Heart left ventricle (tissue), 16 donors: ENCODE data around the gene LRRC3. TPM values are rescaled to one million over a fixed set of nuclear protein-coding genes. Genes with fewer than 3 reads are reported as not detected.
A peak's percentile ranks its signal among the peaks of the same experiment; 100 is the strongest.

ENCODE experiments used
- ATAC-seq, 4 donors: fragments of 200-7000 bp; cut with Tn5 transposase; one replicate each; pipeline ENCODE4 v1.9.1; 2020 to 2022; ENCODE audit warnings: moderate library complexity in 4 of 4, mild to moderate bottlenecking in 3 of 4, moderate number of reproducible peaks in 1 of 4
- DNase-seq, 5 donors: peaks; one replicate each; pipeline ENCODE4 v3.0.0-alpha.2; 2020
- H3K27ac ChIP-seq, 12 donors: fragments of 200-600 bp; sonication (generic) in 4 of 12; one replicate each; pipeline versions ENCODE4 v1.5.0 to v1.8.0; 2016 to 2022; ENCODE audit warnings: mild to moderate bottlenecking in 2 of 12
- H3K27me3 ChIP-seq, 9 donors: fragments of 200-600 bp; sonication (generic) in 2 of 9; one replicate each; pipeline versions ENCODE4 v1.5.1 to v1.8.0; 2016 to 2022; ENCODE audit warnings: mild to moderate bottlenecking in 3 of 9
- H3K36me3 ChIP-seq, 9 donors: fragments of 200-600 bp; sonication (generic) in 2 of 9; one replicate each; pipeline versions ENCODE4 v1.5.0 to v1.8.0; 2018 to 2022; ENCODE audit warnings: mild to moderate bottlenecking in 2 of 9
- H3K4me1 ChIP-seq, 12 donors: fragments of 200-600 bp; sonication (generic) in 4 of 12; one replicate each; pipeline versions ENCODE4 v1.5.0 to v1.8.0; 2016 to 2022; ENCODE audit warnings: mild to moderate bottlenecking in 3 of 12
- H3K4me3 ChIP-seq, 12 donors: fragments of 200-600 bp; sonication (generic) in 4 of 12; one replicate each; pipeline versions ENCODE4 v1.5.0 to v1.8.0; 2017 to 2022; ENCODE audit warnings: mild to moderate bottlenecking in 9 of 12, moderate library complexity in 4 of 12
- H3K9me3 ChIP-seq, 12 donors: fragments of 200-600 bp; sonication (generic) in 4 of 12; one replicate each; pipeline versions ENCODE4 v1.5.0 to v1.8.0; 2016 to 2022; ENCODE audit warnings: mild to moderate bottlenecking in 1 of 12
- POLR2A ChIP-seq, 2 donors: fragments of 450-650 bp; IDR thresholded peaks; one replicate each; pipeline ENCODE4 v1.6.1; 2017; ENCODE audit warnings: antibody characterized with exemption in 2 of 2, mild to moderate bottlenecking in 2 of 2, moderate library complexity in 2 of 2
- WGBS, 4 donors: extraction: QIAGEN DNeasy Blood & Tissue Kit in 2 of 4; methylation state at CpG; one replicate each; pipeline versions ENCODE4 v1.1.5 to v1.1.7; 2013 to 2018; 5-methylcytosine and 5-hydroxymethylcytosine counted together
- intact Hi-C, 10 donors: fragments of 100-400 bp; cut with DNase I; formaldehyde crosslinking; loops; one replicate each; pipeline versions ENCODE4 v1.11.1 to v1.14.2; 2022
- polyA plus RNA-seq, 2 donors: library from polyadenylated mRNA; stranded (reverse); fragments of 200-250 nt; gene quantifications; one replicate each; pipeline ENCODE4 v1.2.3, GENCODE V29; 2013
- total RNA-seq, 9 donors: library from RNA; depleted of rRNA in 2 of 9; stranded (reverse); fragments of >200 nt in 2 of 9; fragmentation: NEBNext Ultra II Directional in 3 of 9; extraction: Animal tissue kit (Norgen Biotek cat#: 25700) in 3 of 9; gene quantifications; one replicate each; pipeline versions ENCODE4 v1.1.0 to v1.2.4, GENCODE V29; 2016 to 2023
- TF ChIP-seq, protein P1 (sequence below), 12 donors: fragments of 200-600 bp; sonication (generic) in 4 of 12; IDR thresholded peaks; one replicate each; pipeline versions ENCODE4 v1.5.0 to v1.8.0; 2018 to 2022; ENCODE audit warnings: antibody characterized with exemption in 12 of 12, mild to moderate bottlenecking in 5 of 12
- donor health status: ischemic (EF 13 %, LVEDD 7.1; RV severe dilation, severe dysfunction).
- donor health status: healthy with polysubstance abuse.
- donor health status: DM: no; HTN: yes; CAD: no.
- donor health status: DM: no; HTN: no; CAD: no.
- donor health status: ischemic (EF 25% LVEDD 6.9; RV normal size, moderate dysfunction).
- donor health status: ischemic (EF 25% LVEDD 5.7; RV mildly dilated, moderate dysfunction).
- donor health status: healthy.
- donor health status: DM: yes; HTN: yes; CAD: no.
- donor health status: ischemic (EF 35%, LVEDD 5.7; RV mildly dilated, moderate dysfunction).
- donor health status: nonischemic (EF 11% LVEDD 7.7; RV severe dilation, severe dysfunction).
- donor health status: DM: yes; HTN: yes; CAD: no.
- donor health status: PGD.
- donor health status: ischemic (EF 29% LVEDD 5.4; RV normal size, mild dysfunction).
- donor health status: nonischemic (EF 23%, LVEDD 6.1; RV moderate dilation, normal function).

LRRC3 gene
- total and polyA plus RNA-seq, 11 donors = 1.4 to 5.8 (median 2.3) TPM

GRCh38 chr21:44440241-44441040 lies 14.9 kb upstream of the LRRC3 start:
- no peaks in the 10 kb centered on the region for H3K27me3 ChIP-seq
- TF ChIP-seq POLR2A (IDR thresholded peaks at IDR 0.05) = no peak
- TF ChIP-seq, protein P1, sequence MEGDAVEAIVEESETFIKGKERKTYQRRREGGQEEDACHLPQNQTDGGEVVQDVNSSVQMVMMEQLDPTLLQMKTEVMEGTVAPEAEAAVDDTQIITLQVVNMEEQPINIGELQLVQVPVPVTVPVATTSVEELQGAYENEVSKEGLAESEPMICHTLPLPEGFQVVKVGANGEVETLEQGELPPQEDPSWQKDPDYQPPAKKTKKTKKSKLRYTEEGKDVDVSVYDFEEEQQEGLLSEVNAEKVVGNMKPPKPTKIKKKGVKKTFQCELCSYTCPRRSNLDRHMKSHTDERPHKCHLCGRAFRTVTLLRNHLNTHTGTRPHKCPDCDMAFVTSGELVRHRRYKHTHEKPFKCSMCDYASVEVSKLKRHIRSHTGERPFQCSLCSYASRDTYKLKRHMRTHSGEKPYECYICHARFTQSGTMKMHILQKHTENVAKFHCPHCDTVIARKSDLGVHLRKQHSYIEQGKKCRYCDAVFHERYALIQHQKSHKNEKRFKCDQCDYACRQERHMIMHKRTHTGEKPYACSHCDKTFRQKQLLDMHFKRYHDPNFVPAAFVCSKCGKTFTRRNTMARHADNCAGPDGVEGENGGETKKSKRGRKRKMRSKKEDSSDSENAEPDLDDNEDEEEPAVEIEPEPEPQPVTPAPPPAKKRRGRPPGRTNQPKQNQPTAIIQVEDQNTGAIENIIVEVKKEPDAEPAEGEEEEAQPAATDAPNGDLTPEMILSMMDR (IDR thresholded peaks at IDR 0.05) = no peak
- DNase-seq (peak in 2 of 5 donors; percentile 21 to 55), ATAC-seq (no peak)
- H3K4me1 ChIP-seq = peaks cover 0 to 17% (median 2%) of the 10 kb centered on the region in 12 donors
- 80 to 87% (median 85%) methylated on average over 24 to 33 of the region's 33 CpGs for WGBS, 4 donors
- H3K27ac ChIP-seq = no peak overlapping the region
- H3K4me3 ChIP-seq = no peak overlapping the region
- intact Hi-C loops = loop anchor here in 1 of 10 donors (10.0 kb wide), 1 partner anchor 76 kb away; no protein-coding TSS in a partner anchor
- no peaks in the 10 kb centered on the region for H3K9me3 ChIP-seq
- H3K36me3 ChIP-seq = peaks cover 0 to 28% (median 0%) of the 10 kb centered on the region in 9 donors

GRCh38 chr21:44441041-44441400 lies 14.3 kb upstream of the LRRC3 start:
- no peak for TF ChIP-seq POLR2A (IDR thresholded peaks at IDR 0.05)
- TF ChIP-seq, protein P1 (IDR thresholded peaks at IDR 0.05) = no peak
- Histone ChIP-seq H3K27me3 (no peaks in the 10 kb centered on the region), H3K4me3 (no peak overlapping the region), H3K4me1 (peaks cover 0 to 17% (median 2%) of the 10 kb centered on the region in 12 donors), H3K36me3 (peaks cover 0 to 25% (median 0%) of the 10 kb centered on the region in 9 donors), H3K27ac (no peak overlapping the region), H3K9me3 (no peaks in the 10 kb centered on the region)
- intact Hi-C loops = loop anchor here in 1 of 10 donors (10.0 kb wide), 1 partner anchor 76 kb away; no protein-coding TSS in a partner anchor
- WGBS, 4 donors = 84 to 91% (median 86%) methylated on average over 7 to 10 of the region's 10 CpGs
- peak in 1 of 5 donors; percentile 6 for DNase-seq
- ATAC-seq = no peak

GRCh38 chr21:44441581-44442265 lies 13.6 kb upstream of the LRRC3 start:
- H3K9me3 ChIP-seq = no peaks in the 10 kb centered on the region
- H3K27ac ChIP-seq = no peak overlapping the region
- DNase-seq (peak in 2 of 5 donors; percentile 17 to 41), ATAC-seq (no peak)
- H3K4me1 ChIP-seq = peaks cover 0 to 17% (median 2%) of the 10 kb centered on the region in 12 donors
- intact Hi-C loops = loop anchor here in 1 of 10 donors (10.0 kb wide), 1 partner anchor 77 kb away; no protein-coding TSS in a partner anchor
- WGBS, 4 donors = 82 to 91% (median 86%) methylated on average over 13 to 20 of the region's 20 CpGs
- H3K4me3 ChIP-seq = no peak overlapping the region
- no peak for TF ChIP-seq POLR2A (IDR thresholded peaks at IDR 0.05)
- TF ChIP-seq, protein P1 (IDR thresholded peaks at IDR 0.05) = no peak
- peaks cover 0 to 21% (median 0%) of the 10 kb centered on the region in 9 donors for H3K36me3 ChIP-seq
- peaks cover 0 to under 1% (median 0%) of the 10 kb centered on the region in 9 donors for H3K27me3 ChIP-seq
